ENCODE measurements around the gene ANKRD33B.
A peak's percentile ranks its signal among the peaks of the same experiment; 100 is the strongest.
"Not testable (repeated sequence)": the region's sequence is repeated elsewhere in the genome, so short reads cannot be mapped to it uniquely, and the experiment has no call there.

The ANKRD33B gene

GRCh38 chr5:10596310-10596703 lies 32.4 kb downstream of the ANKRD33B start:
- no peak for DNase-seq

- no peak for DNase-seq
These were observed 33.1 kb downstream of the ANKRD33B start for GRCh38 chr5:10596886-10597451.

DNA sequence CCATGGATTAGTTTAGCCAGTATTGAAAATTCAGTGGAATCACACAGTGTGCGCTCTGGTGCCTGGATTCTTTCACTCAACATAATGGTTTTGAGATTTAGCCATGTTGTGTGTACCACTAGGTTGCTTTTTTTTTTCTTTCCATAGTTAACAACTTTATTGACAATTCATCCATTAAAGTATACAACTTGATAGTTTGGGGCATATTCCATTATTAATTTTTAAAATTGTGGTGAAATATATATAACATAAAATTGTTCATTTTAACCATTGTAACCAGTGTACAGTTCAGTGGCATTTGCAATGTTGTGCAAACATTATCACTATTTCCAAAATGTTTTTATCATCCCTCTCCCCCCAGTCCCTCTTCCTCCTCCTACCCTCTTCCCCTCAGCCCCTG lies 35.2 kb downstream of the ANKRD33B start:
- no peak for DNase-seq

DNA sequence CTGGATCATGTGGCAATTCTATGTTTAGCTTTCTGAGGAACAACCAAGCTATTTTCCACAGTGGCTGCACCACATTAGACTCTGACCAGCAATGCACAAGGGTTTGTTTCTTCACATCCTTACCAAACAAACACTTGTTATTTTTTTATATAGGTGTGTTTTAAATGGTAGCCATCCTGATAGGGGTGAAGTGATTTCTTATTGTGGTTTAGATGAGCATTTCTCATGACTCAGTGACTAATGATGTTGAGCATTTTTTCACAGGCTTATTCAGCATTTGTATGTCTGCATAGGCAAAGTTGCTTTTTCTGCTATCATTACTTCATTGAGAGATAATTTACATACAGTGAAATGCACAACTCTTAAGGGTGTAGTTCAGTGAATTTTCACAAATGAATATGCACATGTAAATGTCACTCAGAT lies 36.0 kb downstream of the ANKRD33B start:
- no peak for DNase-seq

- no peak for DNase-seq
These were observed 36.9 kb downstream of the ANKRD33B start for GRCh38 chr5:10600626-10601245.

- peak; percentile 61 for DNase-seq
These were observed 37.6 kb downstream of the ANKRD33B start for GRCh38 chr5:10601246-10602030.

DNA sequence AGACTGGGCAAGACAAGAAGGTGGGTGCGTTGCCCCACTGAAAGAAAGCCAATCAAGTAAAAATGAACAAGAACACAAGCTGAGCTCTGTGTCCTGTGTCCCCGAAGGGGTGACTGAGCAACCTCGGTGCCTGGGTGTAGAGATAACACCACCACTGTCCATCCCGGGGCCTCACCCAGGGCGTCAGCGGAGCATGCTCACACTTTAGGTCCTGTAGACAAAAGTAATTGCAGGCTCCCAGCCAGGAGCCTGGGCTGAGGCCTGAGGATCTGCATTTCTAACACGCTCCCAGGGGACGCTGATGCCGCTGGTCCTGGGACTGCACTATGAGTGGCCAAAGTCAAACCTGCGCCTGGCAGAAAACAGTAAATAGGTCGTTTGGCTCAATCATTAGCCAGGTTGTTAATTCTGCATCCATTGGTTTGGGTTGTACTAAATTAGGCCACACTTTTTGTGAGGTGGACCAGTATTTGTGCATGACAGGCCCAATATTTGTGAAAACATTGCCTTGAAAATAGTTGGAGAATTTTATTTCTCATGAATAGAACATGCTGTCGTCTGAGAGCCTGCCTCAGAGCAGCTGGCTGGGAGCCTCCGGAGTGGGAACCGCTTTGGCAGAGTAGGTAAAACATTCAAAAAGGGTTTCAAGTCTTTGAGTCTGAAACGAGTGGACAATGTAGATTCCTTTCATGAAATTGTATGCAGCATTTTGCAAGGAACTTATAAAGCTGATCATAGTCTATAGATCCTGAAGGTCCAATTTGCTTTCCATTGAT lies 38.3 kb downstream of the ANKRD33B start:
- DNase-seq, result no peak

DNA sequence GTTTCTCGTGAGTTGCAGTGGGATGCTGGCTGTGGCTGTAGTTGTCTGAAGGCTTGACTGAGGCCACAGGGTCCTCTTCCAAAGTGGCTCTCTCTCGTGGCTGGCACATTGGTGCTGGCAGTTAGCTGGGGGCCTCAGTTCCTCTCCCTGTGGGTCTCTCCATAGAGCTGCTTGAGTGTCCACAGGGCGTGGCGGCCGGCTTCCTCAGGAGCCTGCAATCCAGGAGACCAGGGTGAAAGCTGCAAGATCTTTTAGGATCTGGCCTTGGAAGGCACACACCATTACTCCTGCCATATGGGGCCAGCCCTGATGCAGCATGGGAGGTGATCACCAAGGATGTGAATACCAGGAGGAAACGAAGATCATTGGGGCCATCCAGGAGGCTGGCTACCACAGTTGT lies 41.1 kb downstream of the ANKRD33B start:
- no peak for DNase-seq

GRCh38 chr5:10606632-10607022 lies 42.8 kb downstream of the ANKRD33B start:
- DNase-seq, result not testable (repeated sequence)

GRCh38 chr5:10607023-10607665 lies 43.3 kb downstream of the ANKRD33B start:
- DNase-seq, result peak; percentile 62

- peak; percentile 57 for DNase-seq
These were observed 43.8 kb downstream of the ANKRD33B start for GRCh38 chr5:10607666-10608073.

DNA sequence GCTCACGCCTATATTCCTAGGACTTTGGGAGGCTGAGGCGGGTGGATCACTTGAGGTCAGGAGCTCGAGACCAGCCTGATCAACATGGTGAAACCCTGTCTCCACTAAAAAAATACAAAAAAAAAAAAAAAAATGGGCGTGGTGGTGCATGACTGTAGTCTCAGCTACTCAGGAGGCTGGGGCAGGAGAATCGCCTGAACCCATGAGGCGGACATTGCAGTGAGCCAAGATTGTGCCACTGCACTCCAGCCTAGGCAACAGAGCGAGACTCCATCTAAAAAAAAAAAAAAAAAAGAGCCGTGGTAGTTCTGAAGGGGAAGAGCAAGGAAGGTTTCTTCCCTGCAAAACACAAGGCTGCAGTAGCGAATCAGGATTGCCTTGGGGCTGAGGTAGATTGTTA lies 44.2 kb downstream of the ANKRD33B start:
- DNase-seq, result not testable (repeated sequence)

GRCh38 chr5:10610058-10610457 lies 46.2 kb downstream of the ANKRD33B start:
- no peak for DNase-seq

- no peak for DNase-seq
These were observed 47.4 kb downstream of the ANKRD33B start for GRCh38 chr5:10611290-10611689.

DNA sequence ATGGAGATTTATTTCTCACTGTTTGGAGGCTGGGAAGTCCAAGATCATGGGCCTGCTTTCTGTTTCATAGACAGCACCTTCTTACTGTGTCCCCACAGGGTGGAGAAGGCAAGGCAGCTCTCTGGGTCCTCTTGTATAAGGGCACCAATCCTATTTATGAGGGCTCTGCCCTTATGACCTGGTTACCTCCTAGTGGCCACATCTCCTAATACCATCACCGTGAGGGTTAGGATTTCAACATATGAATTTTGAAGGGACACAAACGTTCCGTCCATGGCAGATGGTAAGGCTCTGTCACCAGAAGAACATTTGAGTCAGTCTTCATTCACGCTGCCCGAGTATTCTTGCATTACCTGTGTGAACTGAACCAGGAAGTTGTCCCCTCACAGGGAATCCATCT lies 48.4 kb downstream of the ANKRD33B start:
- no peak for DNase-seq

DNA sequence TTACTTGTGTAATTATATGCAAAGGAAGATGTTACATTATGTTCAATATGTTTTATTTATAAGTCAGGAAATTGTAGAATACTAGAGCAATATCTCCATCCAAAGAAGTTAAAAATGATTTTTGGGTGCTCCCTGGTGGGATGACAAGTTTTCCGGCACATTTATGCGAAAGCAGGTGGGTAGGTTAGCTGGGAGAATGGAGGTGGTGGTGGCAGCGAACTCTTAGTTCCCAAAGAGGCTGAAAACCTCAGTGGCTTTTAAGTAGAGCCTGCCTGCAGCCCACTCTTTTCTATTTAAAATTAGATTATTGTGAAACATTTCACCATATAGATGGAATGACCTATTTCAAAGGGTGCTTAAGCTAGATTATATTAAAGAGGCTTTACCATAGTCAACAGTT lies 51.8 kb downstream of the ANKRD33B start:
- DNase-seq, result no peak

DNA sequence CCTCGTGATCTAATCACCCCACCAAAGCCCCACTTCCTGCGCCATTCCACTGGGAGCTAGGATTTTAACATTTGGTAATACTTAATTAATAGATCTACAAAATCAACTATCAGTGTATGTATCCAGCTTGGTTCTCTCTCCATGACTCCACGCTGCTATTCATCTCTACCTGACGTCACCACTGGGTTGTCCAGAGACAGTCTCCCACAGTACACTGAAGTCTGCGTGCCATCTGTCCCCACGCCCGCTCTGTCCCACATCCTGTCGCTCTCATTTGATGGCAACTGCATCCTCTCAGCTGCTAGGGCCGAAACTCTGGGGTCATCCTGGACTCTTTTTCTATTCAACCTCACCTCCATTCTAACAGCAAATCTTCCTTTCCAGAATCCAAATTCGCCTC lies 53.2 kb downstream of the ANKRD33B start:
- no peak for DNase-seq

DNA sequence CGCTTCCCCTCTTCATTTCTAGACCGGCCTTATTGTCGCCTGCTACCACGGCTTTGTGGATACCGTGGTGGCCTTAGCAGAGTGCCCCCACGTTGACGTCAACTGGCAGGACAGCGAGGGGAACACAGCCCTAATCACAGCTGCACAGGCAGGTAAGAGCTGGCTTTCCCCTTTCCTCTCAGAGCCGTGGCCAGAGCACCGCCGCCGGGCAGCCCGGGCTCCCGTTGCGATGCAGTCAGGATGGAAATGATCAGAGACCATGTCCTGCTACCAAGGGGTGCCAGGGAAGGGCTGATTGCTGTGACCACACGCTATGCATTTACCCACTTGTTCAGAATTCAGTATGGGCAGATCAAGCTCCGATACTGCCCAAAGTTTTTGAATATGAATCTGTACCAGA lies 54.4 kb downstream of the ANKRD33B start:
- DNase-seq, result no peak

DNA sequence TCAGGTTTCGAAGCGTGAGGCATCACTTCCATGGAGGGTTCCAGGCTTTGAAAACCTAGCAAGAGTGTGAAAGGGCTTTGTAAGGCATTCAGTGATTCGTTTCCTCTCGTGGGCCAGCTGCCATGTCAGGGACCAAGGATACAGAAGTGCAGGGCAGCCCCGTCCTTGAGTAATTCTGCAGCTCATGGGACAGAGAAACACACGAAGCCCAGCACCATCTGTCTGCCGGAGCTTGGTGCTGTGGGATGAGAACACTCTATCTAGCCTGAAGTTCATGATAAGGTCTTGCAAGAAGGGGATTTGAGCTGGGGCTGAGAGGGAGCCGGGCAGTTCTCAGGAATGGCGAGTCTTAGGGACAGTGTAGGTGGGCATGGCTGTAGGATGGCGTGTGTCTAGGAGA lies 55.8 kb downstream of the ANKRD33B start:
- no peak for DNase-seq

DNA sequence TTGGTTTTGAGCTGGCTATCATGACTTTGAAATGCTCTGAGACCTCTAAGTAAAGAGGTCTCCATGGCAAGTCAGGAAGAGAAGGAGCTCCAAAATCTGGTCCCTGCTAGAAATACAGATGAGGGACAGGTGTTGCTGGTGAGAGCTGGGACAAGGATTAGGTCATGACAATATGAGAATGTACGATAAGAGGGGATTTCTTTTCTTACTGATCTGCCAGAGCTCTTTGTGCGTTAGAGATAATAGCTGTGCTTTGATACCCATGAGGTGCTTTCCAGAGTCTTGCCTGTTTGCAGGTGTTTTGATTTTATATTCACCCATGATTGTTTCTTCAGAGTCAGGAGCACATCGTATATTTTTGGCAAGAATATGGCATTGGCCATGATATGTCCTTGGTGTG lies 56.5 kb downstream of the ANKRD33B start:
- no peak for DNase-seq

GRCh38 chr5:10621832-10622231 lies 58.0 kb downstream of the ANKRD33B start:
- no peak for DNase-seq

DNA sequence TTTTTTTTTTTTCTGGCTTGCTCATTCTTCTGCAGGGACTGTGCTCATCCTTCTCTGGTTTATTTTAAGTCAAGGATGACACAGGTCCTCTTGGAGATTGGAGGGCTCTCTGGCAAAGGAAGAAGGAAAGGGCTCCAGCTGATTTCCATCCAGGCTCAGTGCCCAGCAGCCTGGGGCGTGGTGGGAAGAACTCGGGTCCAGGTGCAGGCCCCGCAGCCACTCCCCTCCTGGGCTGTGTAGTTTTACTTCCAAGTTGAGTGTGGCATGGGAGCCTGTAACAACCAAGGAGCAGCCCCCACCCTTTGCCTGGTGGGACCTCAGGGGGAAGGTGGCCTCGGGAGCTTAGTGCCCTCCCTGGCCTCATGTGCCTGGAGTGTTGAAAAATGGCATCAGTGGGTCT lies 58.9 kb downstream of the ANKRD33B start:
- DNase-seq, result no peak

DNA sequence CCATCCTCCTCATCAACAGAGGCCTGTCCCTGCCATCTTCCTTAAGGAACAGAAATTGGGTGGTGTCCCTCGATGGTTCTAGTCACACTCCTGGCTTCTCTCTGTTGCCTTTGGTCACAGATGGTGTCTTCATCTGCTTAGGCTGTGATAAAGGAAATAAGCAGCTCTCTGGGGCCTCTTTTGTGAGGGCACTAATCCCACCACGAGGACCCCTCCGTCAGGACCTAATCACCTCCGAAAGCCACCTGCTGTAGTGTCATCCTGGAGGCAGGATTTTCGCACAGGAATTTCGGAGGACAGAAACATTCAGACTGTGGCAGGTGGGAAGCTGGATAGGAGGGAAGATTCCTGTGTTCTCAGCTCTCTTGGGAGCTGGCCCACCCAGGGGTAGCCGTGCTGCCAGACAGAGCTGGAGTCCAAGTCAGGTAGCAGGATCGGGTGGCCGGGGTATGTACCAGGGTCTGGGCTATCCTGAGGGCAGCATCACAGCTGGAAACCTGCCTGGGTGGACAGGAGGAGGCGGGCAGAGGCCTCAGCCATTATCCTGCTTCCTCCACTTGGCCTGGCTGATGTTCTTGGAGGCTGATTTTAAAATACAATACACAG lies 59.5 kb downstream of the ANKRD33B start:
- DNase-seq, result no peak

Measured in retina (tissue), 1 donor.